ENCODE results near the gene COCH.
"Not testable (repeated sequence)": the region's sequence is repeated elsewhere in the genome, so short reads cannot be mapped to it uniquely, and the experiment has no call there.

Gene COCH

GRCh38 chr14:30876692-30877091 is 2.3 kb downstream of the COCH start:
- DNase-seq = no peak

- no peak for DNase-seq
Measured at GRCh38 chr14:30882431-30882830, 8.1 kb downstream of the COCH start.

- DNase-seq = no peak
Measured at GRCh38 chr14:30883508-30884294, 9.3 kb downstream of the COCH start.

GRCh38 chr14:30884901-30885300 is 10.5 kb downstream of the COCH start:
- no peak for DNase-seq

GRCh38 chr14:30885840-30886740 is 11.7 kb downstream of the COCH start:
- DNase-seq = no peak

GRCh38 chr14:30888480-30889243 is 14.3 kb downstream of the COCH start:
- no peak for DNase-seq

GRCh38 chr14:30889244-30889594 is 14.9 kb downstream of the COCH start:
- no peak for DNase-seq

- DNase-seq = no peak
Measured at GRCh38 chr14:30893819-30894218, 19.5 kb downstream of the COCH start.

- DNase-seq = no peak
Measured at GRCh38 chr14:30894923-30895515, 20.7 kb downstream of the COCH start.

- no peak for DNase-seq
Measured at GRCh38 chr14:30896435-30896834, 22.1 kb downstream of the COCH start.

GRCh38 chr14:30897121-30897520 is 22.8 kb downstream of the COCH start:
- not testable (repeated sequence) for DNase-seq

GRCh38 chr14:30903285-30904124 is 29.1 kb downstream of the COCH start:
- no peak for DNase-seq

GRCh38 chr14:30906752-30907658 is 32.6 kb downstream of the COCH start:
- no peak for DNase-seq

GRCh38 chr14:30907659-30908057 is 33.3 kb downstream of the COCH start:
- no peak for DNase-seq

- DNase-seq = no peak
Measured at GRCh38 chr14:30908826-30909225, 34.5 kb downstream of the COCH start.

- DNase-seq = no peak
Measured at GRCh38 chr14:30914812-30915211, 40.5 kb downstream of the COCH start.

- DNase-seq = no peak
Measured at GRCh38 chr14:30915596-30915995, 41.2 kb downstream of the COCH start.

- DNase-seq = no peak
Measured at GRCh38 chr14:30921305-30921704, 46.9 kb downstream of the COCH start.

GRCh38 chr14:30921788-30922187 is 47.4 kb downstream of the COCH start:
- no peak for DNase-seq

- no peak for DNase-seq
Measured at GRCh38 chr14:30925254-30925653, 50.9 kb downstream of the COCH start.

- DNase-seq = no peak
Measured at GRCh38 chr14:30928462-30928861, 54.1 kb downstream of the COCH start.

Data from NCI-H774 (cell line).